GM12878 (cell line): ENCODE results near the gene NOP53. TPM values are rescaled to one million over a fixed set of nuclear protein-coding genes. Genes with fewer than 3 reads are reported as not detected.

Experiments
- ATAC-seq: fragments of 200-7000 bp; cut with Tn5 transposase; 3 replicates; pipeline ENCODE4 v1.9.1; 2020; ENCODE audit warnings: mild to moderate bottlenecking, moderate library complexity
- BruUV-seq: library from RNA; stranded (reverse); fragments of 400-500 nt; replicated peaks from 2 replicates; lab custom pipeline; 2021; lab: Mats Ljungman, UMichigan
- CTCF ChIA-PET: fragments of 300-600 bp; sonication (Branson Sonifier 250); formaldehyde crosslinking; extraction: SDS; loops from one replicate; lab custom pipeline; 2021; ENCODE audit warnings: inconsistent platforms; lab: Yijun Ruan, JAX
- POLR2A ChIA-PET: fragments of 350-600 bp; formaldehyde crosslinking; extraction: SDS; loops from one replicate; lab custom pipeline; 2021; ENCODE audit warnings: inconsistent platforms; lab: Charles Lee
- RAD21 ChIA-PET: fragments of 300-600 bp; sonication (Branson Sonifier 250); formaldehyde crosslinking; loops from one replicate; lab custom pipeline; 2023; ENCODE audit warnings: antibody characterized with exemption; ENCODE audit not compliant: unreplicated experiment; lab: Charles Lee
- SMC1A ChIA-PET: fragments of 300-600 bp; sonication (Branson Sonifier 250); formaldehyde crosslinking; loops from one replicate; lab custom pipeline; 2023; ENCODE audit not compliant: unreplicated experiment, uncharacterized antibody; lab: Charles Lee
- DNase-seq: peaks from one replicate; pipeline ENCODE4 v3.0.0-alpha.2; 2011; ENCODE audit warnings: low read depth, low spot score
- FAIRE-seq: peaks from 3 replicates; lab custom pipeline; 2011; peaks lifted over from hg19 to GRCh38; lab: Jason Lieb, UNC
- H2AFZ ChIP-seq: 2 replicates; pipeline ENCODE4 v1.6.0; 2011; ENCODE audit warnings: low read depth, low read length, control low read depth; ENCODE audit not compliant: control insufficient read depth
- H3K27ac ChIP-seq: 2 replicates; pipeline ENCODE4 v1.5.1; 2011; ENCODE audit warnings: control low read depth; ENCODE audit not compliant: control insufficient read depth, insufficient read depth
- H3K27me3 ChIP-seq, 2 experiments: replicated peaks in 1 of 2; 2 replicates each; pipeline versions ENCODE4 v1.6.0 to v1.6.1; 2011; ENCODE audit warnings: low read length in 1 of 2; ENCODE audit not compliant: control insufficient read depth in 2 of 2, insufficient read depth in 2 of 2
- H3K36me3 ChIP-seq, 2 experiments: 2 replicates each; pipeline ENCODE4 v1.5.1; 2011; ENCODE audit warnings: low read length in 1 of 2; ENCODE audit not compliant: control insufficient read depth in 2 of 2, insufficient read depth in 2 of 2
- H3K4me1 ChIP-seq: 2 replicates; pipeline ENCODE4 v1.6.1; 2011; ENCODE audit warnings: mild to moderate bottlenecking, low read length, moderate library complexity, mixed read lengths; ENCODE audit not compliant: control insufficient read depth, insufficient read depth
- H3K4me2 ChIP-seq: 2 replicates; pipeline ENCODE4 v1.6.0; 2011; ENCODE audit warnings: control low read depth; ENCODE audit not compliant: control insufficient read depth, insufficient read depth
- H3K4me3 ChIP-seq: fragments of 200-600 bp; sonication (generic); 2 replicates; pipeline ENCODE4 v1.5.1; 2016
- H3K79me2 ChIP-seq: 2 replicates; pipeline ENCODE4 v1.6.0; 2011; ENCODE audit warnings: low read length; ENCODE audit not compliant: control insufficient read depth, insufficient read depth
- H3K9ac ChIP-seq: 2 replicates; pipeline ENCODE4 v1.8.0; 2011; ENCODE audit warnings: low read length, control low read depth, mixed read lengths; ENCODE audit not compliant: control insufficient read depth, insufficient read depth
- H3K9me3 ChIP-seq: replicated peaks from 3 replicates; pipeline ENCODE4 v1.5.1; 2011; ENCODE audit warnings: mild to moderate bottlenecking, low read length; ENCODE audit not compliant: control insufficient read depth, insufficient read depth
- H4K20me1 ChIP-seq: 2 replicates; pipeline ENCODE4 v1.6.0; 2011; ENCODE audit not compliant: control insufficient read depth, insufficient read depth
- ATF7 ChIP-seq: fragments of 450-650 bp; IDR thresholded peaks from 2 replicates; pipeline ENCODE4 v1.6.1; 2016; ENCODE audit warnings: low read depth, mild to moderate bottlenecking
- BRCA1 ChIP-seq: IDR thresholded peaks from 2 replicates; pipeline ENCODE4 v1.6.1; 2011; ENCODE audit warnings: low read depth, low read length, improper control_type of control experiment
- CHD1 ChIP-seq: IDR thresholded peaks from 2 replicates; pipeline ENCODE4 v1.6.1; 2012; ENCODE audit warnings: low read depth, low read length, improper control_type of control experiment
- EP300 ChIP-seq, 2 experiments: fragments of 150-350 bp in 1 of 2; IDR thresholded peaks; 2 replicates each; pipeline ENCODE4 v1.6.1; 2011 to 2012; ENCODE audit warnings: low read depth in 2 of 2, low read length in 2 of 2, borderline replicate concordance in 1 of 2, improper control_type of control experiment in 1 of 2, inconsistent platforms in 1 of 2; ENCODE audit not compliant: control insufficient read depth in 1 of 2
- MTA2 ChIP-seq: fragments of 450-650 bp; IDR thresholded peaks from 2 replicates; pipeline ENCODE4 v1.6.1; 2016; ENCODE audit warnings: low read depth, mild to moderate bottlenecking, moderate library complexity
- RAD21 ChIP-seq: IDR thresholded peaks from 2 replicates; pipeline ENCODE4 v1.6.1; 2011; ENCODE audit warnings: mild to moderate bottlenecking, low read depth, low read length, moderate library complexity; ENCODE audit not compliant: insufficient read depth
- REST ChIP-seq: IDR thresholded peaks from 2 replicates; pipeline ENCODE4 v1.6.1; 2012; ENCODE audit warnings: mild to moderate bottlenecking, low read depth, low read length
- SMAD5 ChIP-seq: IDR thresholded peaks from 2 replicates; pipeline ENCODE4 v1.6.1; 2016; ENCODE audit warnings: antibody characterized with exemption, low read depth
- SP1 ChIP-seq: IDR thresholded peaks from one replicate; pipeline ENCODE4 v1.6.1; 2011; ENCODE audit warnings: low read depth, low read length
- TCF7 ChIP-seq: IDR thresholded peaks from 2 replicates; pipeline ENCODE4 v1.6.1; 2014; ENCODE audit warnings: antibody characterized with exemption, borderline replicate concordance
- WGBS: methylation state at CpG from one replicate; pipeline ENCODE4 v1.1.6; 2016; ENCODE audit warnings: low lambda C conversion rate; ENCODE audit not compliant: insufficient replicate concordance, insufficient coverage; ENCODE audit errors: missing lambda C conversion rate; 5-methylcytosine and 5-hydroxymethylcytosine counted together
- in situ Hi-C: fragments of 300-500 bp; cut with MboI; formaldehyde crosslinking; loops from 9 replicates; pipeline ENCODE4 v1.14.3; 2018; ENCODE audit warnings: mixed read lengths
- intact Hi-C: fragments of 100-400 bp; cut with micrococcal nuclease; formaldehyde crosslinking; loops from one replicate; pipeline ENCODE4 v1.14.2; 2022; ENCODE audit not compliant: unreplicated experiment
- polyA plus RNA-seq, 11 experiments: library from polyadenylated mRNA; depleted of rRNA in 4 of 11; unstranded in 6 of 11; stranded (reverse) in 5 of 11; fragments of >200 nt; fragmentation: Nextera tagmentation in 4 of 11; fragmentation: Illumina TruSeq in 1 of 11; extraction: Ambion mirVana in 4 of 11; extraction: Trizol in 1 of 11; gene quantifications; 1 replicate in 1 of 11; 2 replicates in 10 of 11; pipeline versions ENCODE4 v1.2.1 to v1.2.3, GENCODE V29; 2011 to 2016; ENCODE audit warnings: inconsistent platforms in 2 of 11, missing spikeins in 2 of 11, low read depth in 1 of 11
- total RNA-seq, 4 experiments: library from RNA; depleted of rRNA in 3 of 4; stranded (reverse); fragments of >200 nt in 3 of 4; fragmentation: Illumina TruSeq in 1 of 4; extraction: Trizol in 1 of 4; gene quantifications; 2 replicates each; pipeline versions ENCODE4 v1.2.1 to v1.2.3, GENCODE V29; 2013 to 2021

The NOP53 gene
- total and polyA plus RNA-seq, 10 of the 15 experiments (the other 5 are each of a cell fraction or from before 2014, with no cell fraction given), result 6.0 to 386 (median 167) TPM

DNA sequence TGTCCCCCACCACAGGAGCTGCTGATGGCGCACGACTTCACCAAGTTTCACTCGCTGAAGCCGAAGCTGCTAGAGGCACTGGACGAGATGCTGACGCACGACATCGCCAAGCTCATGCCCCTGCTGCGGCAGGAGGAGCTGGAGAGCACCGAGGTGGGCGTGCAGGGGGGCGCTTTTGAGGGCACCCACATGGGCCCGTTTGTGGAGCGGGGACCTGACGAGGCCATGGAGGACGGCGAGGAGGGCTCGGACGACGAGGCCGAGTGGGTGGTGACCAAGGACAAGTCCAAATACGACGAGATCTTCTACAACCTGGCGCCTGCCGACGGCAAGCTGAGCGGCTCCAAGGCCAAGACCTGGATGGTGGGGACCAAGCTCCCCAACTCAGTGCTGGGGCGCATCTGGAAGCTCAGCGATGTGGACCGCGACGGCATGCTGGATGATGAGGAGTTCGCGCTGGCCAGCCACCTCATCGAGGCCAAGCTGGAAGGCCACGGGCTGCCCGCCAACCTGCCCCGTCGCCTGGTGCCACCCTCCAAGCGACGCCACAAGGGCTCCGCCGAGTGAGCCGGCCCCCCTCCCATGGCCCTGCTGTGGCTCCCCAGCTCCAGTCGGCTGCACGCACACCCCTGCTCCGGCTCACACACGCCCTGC is 4.4 kb upstream of the NOP53 start:
- TF ChIP-seq RAD21, result no peak
- no peak for TF ChIP-seq SMAD5
- no peak for TF ChIP-seq CHD1
- TF ChIP-seq BRCA1, result no peak
- no peak for TF ChIP-seq EP300 (IDR thresholded peaks at IDR 0.05; ENCODE audit: borderline replicate concordance in 1 of 2, control insufficient read depth in 1 of 2, low read depth in 2 of 2, low read length in 2 of 2)
- no peak for TF ChIP-seq TCF7
- no peak for TF ChIP-seq ATF7
- no peak for TF ChIP-seq SP1
- no peak for TF ChIP-seq REST
- no peak for TF ChIP-seq MTA2
- TF ChIP-seq, all 136 proteins: peak for 0
- DNase-seq, result no peak
- intact Hi-C loops, result no loop called here
- Histone ChIP-seq H3K4me2 (no peak overlapping the region), H3K27ac (no peak overlapping the region), H2AFZ (no peak overlapping the region), H3K9ac (no peak overlapping the region), H3K36me3 (no peaks in the 10 kb centered on the region), H3K4me1 (peaks cover 10% of the 10 kb centered on the region; the same call in 1 of the 2 replicates), H3K4me3 (no peak overlapping the region), H3K9me3 (no peaks in the 10 kb centered on the region), H4K20me1 (no peaks in the 10 kb centered on the region), H3K79me2 (peaks cover 7% of the 10 kb centered on the region), H3K27me3 (no peaks in the 10 kb centered on the region)
- RAD21 ChIA-PET, result no interaction called here
- FAIRE-seq, result no peak
- POLR2A ChIA-PET, result no interaction called here
- in situ Hi-C loops, result no loop called here
- no peak for ATAC-seq
- 90% methylated on average over 38 of the region's 48 CpGs for WGBS
- SMC1A ChIA-PET, result no interaction called here
- BruUV-seq, result no TSS peak
- CTCF ChIA-PET, result interaction anchor here (1.2 kb wide), 1 partner anchor 34 kb away, joined by 3 read pairs; no protein-coding TSS in a partner anchor
